WI38 (cell line): ENCODE data around the gene WRNIP1.
A peak's percentile ranks its signal among the peaks of the same experiment; 100 is the strongest.

Source experiments
- H3K4me3 ChIP-seq: 2 replicates; pipeline ENCODE4 v1.5.1; 2011; ENCODE audit warnings: low read depth, mild to moderate bottlenecking, control low read depth, low read length
- TF ChIP-seq, protein P1 (sequence below): IDR thresholded peaks from 2 replicates; pipeline ENCODE4 v1.5.1; 2012; ENCODE audit warnings: low read depth, mild to moderate bottlenecking, control low read depth, low read length

WRNIP1 gene

DNA sequence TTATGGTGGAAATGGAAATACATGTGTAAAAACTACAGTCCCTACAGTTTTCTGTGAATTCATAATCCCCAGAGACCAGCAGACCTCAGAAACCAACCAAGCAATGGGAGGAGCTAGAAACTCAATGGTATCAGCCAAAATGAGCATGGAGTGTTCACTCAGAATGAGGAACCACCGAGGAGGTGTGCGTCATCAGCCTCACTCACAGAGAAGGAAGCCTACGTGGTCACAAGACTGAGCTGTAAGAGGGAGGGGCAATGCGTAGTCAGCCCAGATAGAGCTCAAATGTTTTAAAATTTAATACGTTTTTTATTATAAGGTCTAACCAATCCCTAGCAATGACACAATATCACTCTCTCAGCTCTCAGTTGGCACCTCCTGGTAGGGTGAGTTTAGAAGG lies 31.9 kb upstream of the WRNIP1 start:
- no peak overlapping the region for H3K4me3 ChIP-seq
- TF ChIP-seq, protein P1, sequence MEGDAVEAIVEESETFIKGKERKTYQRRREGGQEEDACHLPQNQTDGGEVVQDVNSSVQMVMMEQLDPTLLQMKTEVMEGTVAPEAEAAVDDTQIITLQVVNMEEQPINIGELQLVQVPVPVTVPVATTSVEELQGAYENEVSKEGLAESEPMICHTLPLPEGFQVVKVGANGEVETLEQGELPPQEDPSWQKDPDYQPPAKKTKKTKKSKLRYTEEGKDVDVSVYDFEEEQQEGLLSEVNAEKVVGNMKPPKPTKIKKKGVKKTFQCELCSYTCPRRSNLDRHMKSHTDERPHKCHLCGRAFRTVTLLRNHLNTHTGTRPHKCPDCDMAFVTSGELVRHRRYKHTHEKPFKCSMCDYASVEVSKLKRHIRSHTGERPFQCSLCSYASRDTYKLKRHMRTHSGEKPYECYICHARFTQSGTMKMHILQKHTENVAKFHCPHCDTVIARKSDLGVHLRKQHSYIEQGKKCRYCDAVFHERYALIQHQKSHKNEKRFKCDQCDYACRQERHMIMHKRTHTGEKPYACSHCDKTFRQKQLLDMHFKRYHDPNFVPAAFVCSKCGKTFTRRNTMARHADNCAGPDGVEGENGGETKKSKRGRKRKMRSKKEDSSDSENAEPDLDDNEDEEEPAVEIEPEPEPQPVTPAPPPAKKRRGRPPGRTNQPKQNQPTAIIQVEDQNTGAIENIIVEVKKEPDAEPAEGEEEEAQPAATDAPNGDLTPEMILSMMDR = no peak

DNA sequence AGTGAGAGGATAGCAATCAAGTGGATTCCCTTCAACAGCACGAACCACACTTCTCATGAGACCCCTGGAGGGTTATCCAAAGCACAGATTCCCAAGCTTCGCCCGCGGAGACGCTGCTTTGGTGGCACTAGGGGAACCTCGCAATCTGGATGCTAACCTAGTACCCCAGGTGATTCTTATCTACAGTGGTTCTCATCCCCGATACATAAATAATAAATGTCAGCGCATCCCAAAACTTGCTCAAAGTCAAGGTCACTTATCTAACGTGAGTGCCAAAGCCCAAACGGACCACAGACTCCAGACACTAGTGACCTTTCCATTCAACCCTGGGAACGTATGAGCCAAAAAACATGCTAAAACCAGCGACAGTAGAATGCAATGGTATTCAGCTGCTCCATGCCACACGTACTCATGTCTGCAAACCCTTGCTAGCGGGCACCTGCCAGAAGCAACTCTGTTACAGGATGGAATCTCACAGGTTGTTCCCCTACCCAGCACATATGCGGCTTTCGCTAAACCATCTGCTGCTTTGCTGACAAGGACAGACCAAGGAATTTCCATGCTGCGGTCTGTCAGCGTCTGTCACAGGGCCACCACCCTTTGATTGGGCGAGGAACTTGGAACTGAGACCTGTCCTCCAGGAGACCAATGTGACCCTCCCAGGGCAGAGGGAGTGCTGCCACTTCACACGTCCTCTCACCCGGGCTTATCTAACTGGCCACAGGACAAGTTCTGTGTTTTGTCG lies 31.3 kb upstream of the WRNIP1 start:
- TF ChIP-seq, protein P1 = no peak
- H3K4me3 ChIP-seq = no peak overlapping the region

DNA sequence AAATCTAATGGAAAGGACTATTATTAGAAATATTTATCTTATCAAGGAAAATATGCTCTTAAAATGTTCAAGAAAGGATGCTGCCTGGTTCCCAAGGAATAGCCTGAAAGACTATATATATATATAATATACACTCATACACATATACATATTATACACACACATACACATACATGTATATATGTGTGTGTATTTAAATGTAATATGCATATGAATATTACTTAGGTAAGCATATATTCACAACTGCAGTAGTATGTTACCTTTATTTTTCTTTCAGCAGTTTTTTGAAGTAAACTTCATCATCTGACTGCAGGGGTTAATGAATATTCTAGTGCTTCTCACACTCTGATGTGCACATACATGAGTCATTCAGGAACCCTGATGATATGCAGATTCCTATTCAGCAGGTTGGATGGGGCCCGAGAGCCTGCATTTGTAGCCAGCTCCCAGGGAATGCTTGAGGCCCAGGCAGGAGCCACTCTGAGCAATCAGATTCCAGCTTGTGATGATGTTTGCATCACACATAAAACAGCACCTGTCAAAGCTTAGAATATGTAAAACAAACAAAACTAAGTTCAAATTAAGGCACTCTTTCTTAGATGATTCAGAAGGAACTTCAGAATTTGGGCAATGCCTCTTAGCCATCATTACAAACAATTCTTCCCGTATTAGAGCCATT lies 30.6 kb upstream of the WRNIP1 start:
- H3K4me3 ChIP-seq = no peak overlapping the region
- TF ChIP-seq, protein P1 = no peak

DNA sequence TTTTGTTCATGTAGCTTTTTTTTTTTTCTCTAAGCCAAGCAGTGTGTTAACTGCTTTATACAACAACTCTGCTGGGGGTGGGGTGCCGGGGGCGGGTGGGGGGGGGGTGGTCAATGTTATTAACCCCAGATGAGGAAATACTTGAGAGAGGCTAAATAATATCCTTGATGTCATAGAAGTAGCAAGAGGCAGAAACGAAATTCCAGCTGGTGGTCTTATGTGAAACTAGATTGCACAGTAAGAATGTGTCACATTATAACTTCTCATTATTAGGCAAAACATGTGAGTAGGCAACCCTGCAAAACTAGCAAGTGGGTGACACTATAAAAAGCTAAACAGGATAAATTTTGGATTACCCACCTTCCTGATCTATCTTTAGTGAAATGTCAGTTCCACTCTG lies 27.3 kb upstream of the WRNIP1 start:
- no peak overlapping the region for H3K4me3 ChIP-seq
- TF ChIP-seq, protein P1 = no peak

DNA sequence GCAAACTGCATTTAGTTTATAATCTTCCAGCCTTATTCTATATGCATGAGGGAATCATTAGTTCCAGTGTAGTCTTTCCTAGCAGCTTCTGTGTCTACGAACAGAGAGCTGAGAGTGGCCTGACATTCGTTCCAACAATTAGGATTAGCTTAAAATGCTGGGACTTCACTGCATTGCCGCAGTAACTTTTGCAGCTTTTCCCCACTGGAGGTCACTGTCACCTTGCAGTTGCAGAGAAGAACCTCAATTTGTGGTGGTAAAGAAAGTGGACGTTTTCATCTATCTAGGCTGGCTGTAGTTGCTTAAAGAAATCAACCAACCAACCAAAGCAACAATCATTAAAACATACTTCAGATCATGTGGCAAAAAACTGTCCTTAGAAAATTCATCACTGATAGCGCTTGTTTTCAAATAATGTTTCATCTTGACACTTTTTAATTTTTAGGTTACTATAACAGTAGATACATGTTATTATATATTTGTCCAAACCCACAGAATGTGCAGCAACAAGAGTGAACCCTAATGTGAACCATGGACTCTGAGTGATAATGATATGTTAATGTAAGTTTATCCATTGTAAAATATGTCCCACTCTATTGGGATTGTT lies 26.7 kb upstream of the WRNIP1 start:
- TF ChIP-seq, protein P1 = peak; percentile 66
- H3K4me3 ChIP-seq = no peak overlapping the region

DNA sequence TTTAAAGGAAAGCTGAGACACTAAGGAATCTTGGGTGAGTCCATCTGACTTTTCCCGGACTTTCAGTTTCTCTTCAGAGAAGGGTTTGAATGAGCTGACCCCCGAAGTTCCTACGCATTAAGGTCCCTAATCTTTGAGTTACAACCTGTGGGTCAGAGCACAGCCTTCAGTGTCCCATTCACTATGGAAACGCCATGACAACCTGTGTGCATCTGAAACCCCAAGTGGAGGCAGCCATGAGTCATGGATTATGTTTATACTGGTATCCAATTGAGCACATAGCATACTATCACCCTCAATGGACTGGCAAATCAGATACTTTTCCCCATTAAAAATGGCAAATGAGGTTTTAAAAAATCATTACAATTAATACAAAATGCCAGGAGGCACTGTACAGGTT lies 25.9 kb upstream of the WRNIP1 start:
- H3K4me3 ChIP-seq = no peak overlapping the region
- TF ChIP-seq, protein P1 = no peak

DNA sequence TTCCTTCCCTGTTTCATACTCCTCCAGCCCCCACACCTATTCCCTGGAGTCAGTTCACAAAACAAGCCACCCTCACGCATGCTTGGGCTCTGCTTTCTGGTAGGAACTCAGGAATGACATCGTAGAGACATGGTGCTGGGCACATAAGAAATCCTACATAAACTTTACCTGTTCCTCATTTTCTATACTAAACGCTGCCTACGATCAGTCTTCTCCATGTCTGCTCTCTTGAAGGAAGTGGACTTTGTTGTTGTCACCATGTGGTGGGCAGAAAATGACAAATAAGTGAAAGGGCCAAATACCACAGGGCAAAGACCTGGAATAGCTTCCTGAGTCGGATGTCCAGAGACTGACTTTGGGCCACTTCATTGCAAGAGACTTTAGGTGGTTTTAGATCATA lies 24.6 kb upstream of the WRNIP1 start:
- no peak overlapping the region for H3K4me3 ChIP-seq
- TF ChIP-seq, protein P1 = no peak
